GM18907 (cell line): Measurements from ENCODE around the gene ACE2.
"Not testable (repeated sequence)": the region's sequence is repeated elsewhere in the genome, so short reads cannot be mapped to it uniquely, and the experiment has no call there.

Experiments used
- ATAC-seq: cut with Tn5 transposase; IDR thresholded peaks from one replicate; pipeline ENCODE4 v1.9.1; 2021; ENCODE audit warnings: mild to moderate bottlenecking, moderate library complexity; ENCODE audit not compliant: unreplicated experiment

ACE2 gene

GRCh38 chrX:15600745-15601144 lies at the start of gene ACE2:
TSS of gene ACE2 (minus strand) at chrX:15600960. CDS start at chrX:15600911, 49 bp downstream.
- no peak for ATAC-seq

GRCh38 chrX:15647510-15647909 lies 46.8 kb upstream of the ACE2 start:
- ATAC-seq = not testable (repeated sequence)

GRCh38 chrX:15646543-15646942 lies 45.8 kb upstream of the ACE2 start:
- no peak for ATAC-seq

- no peak for ATAC-seq
Observed at GRCh38 chrX:15646031-15646430, 45.3 kb upstream of the ACE2 start.

GRCh38 chrX:15645266-15645665 lies 44.5 kb upstream of the ACE2 start:
- ATAC-seq = no peak

- no peak for ATAC-seq
Observed at GRCh38 chrX:15644560-15644872, 43.8 kb upstream of the ACE2 start.

GRCh38 chrX:15643786-15644559 lies 43.2 kb upstream of the ACE2 start:
- ATAC-seq = no peak

GRCh38 chrX:15631637-15632036 lies 30.9 kb upstream of the ACE2 start:
- ATAC-seq = no peak

GRCh38 chrX:15623054-15623453 lies 22.3 kb upstream of the ACE2 start:
- no peak for ATAC-seq

GRCh38 chrX:15619053-15619755 lies 18.4 kb upstream of the ACE2 start:
- no peak for ATAC-seq

- no peak for ATAC-seq
Observed at GRCh38 chrX:15617111-15617510, 16.4 kb upstream of the ACE2 start.

GRCh38 chrX:15616531-15616930 lies 15.8 kb upstream of the ACE2 start:
- no peak for ATAC-seq

GRCh38 chrX:15607067-15607466 lies 6.3 kb upstream of the ACE2 start:
- ATAC-seq = no peak

GRCh38 chrX:15606136-15606535 lies 5.4 kb upstream of the ACE2 start:
- no peak for ATAC-seq

- ATAC-seq = no peak
Observed at GRCh38 chrX:15605226-15605625, 4.5 kb upstream of the ACE2 start.

GRCh38 chrX:15602761-15603160 lies 2.0 kb upstream of the ACE2 start:
- ATAC-seq = no peak

GRCh38 chrX:15601932-15602331 lies 1.2 kb upstream of the ACE2 start:
- ATAC-seq = no peak

- no peak for ATAC-seq
Observed at GRCh38 chrX:15600049-15600448, 711 bp downstream of the ACE2 start.

- ATAC-seq = no peak
Observed at GRCh38 chrX:15599461-15599860, 1.3 kb downstream of the ACE2 start.

GRCh38 chrX:15598026-15598425 lies 2.7 kb downstream of the ACE2 start:
- no peak for ATAC-seq

- ATAC-seq = no peak
Observed at GRCh38 chrX:15594371-15594770, 6.4 kb downstream of the ACE2 start.
